WTC11 (cell line): ENCODE data around the gene TANC1.

Experiments
- MYBL2 ChIP-seq: sonication (generic); formaldehyde crosslinking; IDR thresholded peaks from 2 replicates; pipeline ENCODE4 v1.8.1; 2023; ENCODE audit warnings: mild to moderate bottlenecking, moderate library complexity, missing genetic modification reagents
- USF1 ChIP-seq: sonication (generic); formaldehyde crosslinking; IDR thresholded peaks from 2 replicates; pipeline ENCODE4 v1.8.0; 2022; ENCODE audit warnings: mild to moderate bottlenecking, missing genetic modification reagents

- TF ChIP-seq USF1 (CRISPR knock-in tag) (no peak), MYBL2 (CRISPR knock-in tag) (no peak)
Measured at GRCh38 chr2:159174759-159175158, 206.3 kb downstream of the TANC1 start.
